Activated CD4-positive, CD25-positive, alpha-beta regulatory T cell treated with anti-CD3 and anti-CD28 coated beads, Interleukin-2, amount 50 U/mL, for 72 hours (primary cell): Measurements from ENCODE around the gene HIP1.

ENCODE experiments used
- DNase-seq: peaks from one replicate; pipeline ENCODE4 v3.0.0; 2021

The HIP1 gene

DNA sequence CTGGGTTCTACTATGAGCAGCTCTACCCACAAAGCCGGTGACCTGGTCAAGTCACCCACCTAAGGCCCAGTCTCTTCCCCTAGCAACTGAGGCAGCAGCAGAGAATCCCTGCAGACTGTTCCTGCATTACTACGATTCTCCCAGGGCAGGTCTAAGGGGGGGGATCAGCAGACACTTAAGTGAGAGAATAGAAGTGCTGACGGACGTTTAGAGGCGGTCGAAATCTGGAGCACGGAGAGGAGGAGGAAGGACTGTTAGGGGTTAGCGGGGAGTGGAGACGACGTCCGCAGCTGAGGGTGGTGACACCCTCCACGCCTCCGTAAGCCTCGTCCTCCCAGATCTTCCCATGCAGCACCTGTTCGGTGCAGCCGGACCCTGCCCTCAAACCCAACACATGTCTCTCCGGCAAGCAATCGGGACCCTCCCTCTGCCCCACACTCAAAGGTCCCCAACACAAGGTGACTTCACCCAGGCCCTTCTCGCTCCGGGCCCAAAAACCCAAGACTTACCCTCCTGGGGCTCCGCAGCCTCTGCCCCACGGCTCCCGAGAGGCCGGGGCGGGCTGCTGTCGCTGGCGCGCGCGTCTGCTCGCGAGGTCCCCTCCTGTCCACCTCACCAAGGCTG, 253.3 kb downstream of the HIP1 start:
- DNase-seq, result peak; percentile 37
